ENCODE measurements around the gene RXRB. TPM values are rescaled to one million over a fixed set of nuclear protein-coding genes. Genes with fewer than 3 reads are reported as not detected.
A peak's percentile ranks its signal among the peaks of the same experiment; 100 is the strongest.

RXRB gene
- polyA plus RNA-seq, 2 of the 4 experiments (the other 2 are of a cell fraction): 15.6 to 20.3 TPM

DNA sequence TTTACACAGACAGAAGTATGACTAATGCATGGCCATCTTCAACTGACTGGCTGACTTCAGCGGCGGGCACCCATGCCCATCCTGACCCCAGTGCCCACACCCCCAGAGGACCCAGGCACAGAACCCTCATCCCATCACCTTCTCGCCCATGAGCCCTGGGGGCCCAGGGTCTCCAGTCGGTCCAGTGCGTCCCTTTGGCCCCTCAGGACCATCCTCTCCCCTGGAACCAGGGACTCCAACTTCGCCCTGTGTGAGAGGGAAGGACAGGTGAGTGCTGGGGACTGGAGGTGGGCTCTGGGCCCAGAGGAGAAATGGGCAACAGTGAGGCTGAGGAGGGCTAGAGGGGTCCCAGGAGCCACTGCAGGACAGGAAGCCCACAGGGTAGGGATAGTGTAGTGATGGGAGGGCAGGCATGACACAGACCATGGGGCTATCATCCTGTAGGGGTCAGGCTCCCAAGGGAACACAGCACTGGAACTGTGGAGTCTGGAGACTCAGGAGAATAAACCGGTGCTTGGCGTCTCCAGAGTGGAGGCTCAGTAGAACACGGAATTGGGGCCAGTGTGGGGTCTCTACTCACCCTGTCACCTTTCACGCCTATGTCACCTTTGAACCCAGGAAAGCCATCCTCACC, 24.9 kb downstream of the RXRB start:
- Histone ChIP-seq H3K4me1 (no peaks in the 10 kb centered on the region), H3K4me2 (no peak overlapping the region), H3K9me3 (no peaks in the 10 kb centered on the region), H3K4me3 (no peak overlapping the region), H3K27ac (no peak overlapping the region)
- DNase-seq (ENCODE audit: low read depth in 1 of 2, low spot score in 1 of 2) (no peak), FAIRE-seq (no peak), ATAC-seq (peak in 1 of 2 experiments; percentile 67; a peak in 3 of 6 replicates)
- TF ChIP-seq BHLHE40 (IDR thresholded peaks at IDR 0.05; ENCODE audit: low read depth, low read length): no peak
- no peak for TF ChIP-seq E2F6 (IDR thresholded peaks at IDR 0.05; ENCODE audit: borderline replicate concordance, low read depth)
- ChIA-PET POLR2A (no interaction called here), CTCF (interaction anchor here (0.7 to 3.9 kb wide), 3 partner anchors 14 to 337 kb away, joined by 3 to 27 read pairs (median 6); partner anchors contain the start of gene TAP2)
- 43% methylated on average over 7 of the region's 10 CpGs for WGBS (ENCODE audit: missing lambda C conversion rate)

GRCh38 chr6:33174784-33175183, 25.7 kb downstream of the RXRB start:
- H3K4me1 ChIP-seq: no peaks in the 10 kb centered on the region
- H3K27ac ChIP-seq: no peak overlapping the region
- H3K4me2 ChIP-seq: no peak overlapping the region
- H3K9me3 ChIP-seq: no peaks in the 10 kb centered on the region
- FAIRE-seq: no peak
- DNase-seq (ENCODE audit: low read depth in 1 of 2, low spot score in 1 of 2): no peak
- TF ChIP-seq FOXS1 (CRISPR knock-in tag; IDR thresholded peaks at IDR 0.05) (no peak), BCL3 (IDR thresholded peaks at IDR 0.05) (no peak), TFCP2L1 (CRISPR knock-in tag; IDR thresholded peaks at IDR 0.05) (no peak), NR3C1 (IDR thresholded peaks at IDR 0.05) (no peak), HOXB13 (CRISPR knock-in tag; IDR thresholded peaks at IDR 0.05; ENCODE audit: low read depth) (no peak), RFX5 (IDR thresholded peaks at IDR 0.05) (no peak), NFE2L2 (conservative IDR thresholded peaks at IDR 0.05; ENCODE audit: low read length) (no peak), EHF (CRISPR knock-in tag; IDR thresholded peaks at IDR 0.05) (no peak), CEBPB (IDR thresholded peaks at IDR 0.05) (no peak), CHD2 (IDR thresholded peaks at IDR 0.05; ENCODE audit: low read length, partially characterized antibody) (no peak), FOSB (CRISPR knock-in tag; IDR thresholded peaks at IDR 0.05) (no peak), MYC (IDR thresholded peaks at IDR 0.05; ENCODE audit: borderline replicate concordance, low read length) (no peak), ESRRA (IDR thresholded peaks at IDR 0.05; ENCODE audit: borderline replicate concordance, low read length) (no peak), GATA3 (IDR thresholded peaks at IDR 0.05; ENCODE audit: borderline replicate concordance) (no peak), POLR2AphosphoS2 (conservative IDR thresholded peaks at IDR 0.05; ENCODE audit: low read length) (no peak), MAX (IDR thresholded peaks at IDR 0.05) (no peak), CBX2 (IDR thresholded peaks at IDR 0.05; ENCODE audit: borderline replicate concordance, low read depth) (no peak)
- TF ChIP-seq, protein P1, sequence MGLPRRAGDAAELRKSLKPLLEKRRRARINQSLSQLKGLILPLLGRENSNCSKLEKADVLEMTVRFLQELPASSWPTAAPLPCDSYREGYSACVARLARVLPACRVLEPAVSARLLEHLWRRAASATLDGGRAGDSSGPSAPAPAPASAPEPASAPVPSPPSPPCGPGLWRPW (IDR thresholded peaks at IDR 0.05): no peak
- CTCF ChIA-PET: interaction anchor here (0.7 to 3.9 kb wide), 5 partner anchors 13 to 336 kb away, joined by 3 to 27 read pairs (median 4); partner anchors contain the start of gene TAP2
- ATAC-seq: no peak
- H3K4me3 ChIP-seq: no peak overlapping the region
- POLR2A ChIA-PET: interaction anchor here (0.6 kb wide), 1 partner anchor 75 kb away, joined by 3 read pairs; no protein-coding TSS in a partner anchor
- no CpG with 5 or more reads among the region's 4 CpGs for WGBS (ENCODE audit: missing lambda C conversion rate)

GRCh38 chr6:33173535-33174180, 26.8 kb downstream of the RXRB start:
- FAIRE-seq (no peak), DNase-seq (ENCODE audit: low read depth in 1 of 2, low spot score in 1 of 2) (no peak), ATAC-seq (no peak)
- ChIA-PET CTCF (interaction anchor here (0.5 to 3.9 kb wide), 14 partner anchors 12 to 288 kb away, joined by 3 to 27 read pairs (median 8); partner anchors contain the start of gene HLA-DMA), POLR2A (no interaction called here)
- no peaks in the 10 kb centered on the region for H3K9me3 ChIP-seq
- no peak overlapping the region for H3K27ac ChIP-seq
- no peak overlapping the region for H3K4me2 ChIP-seq
- WGBS (ENCODE audit: missing lambda C conversion rate): 33% methylated on average over 10 of the region's 11 CpGs
- no peak overlapping the region for H3K4me3 ChIP-seq
- H3K4me1 ChIP-seq: no peaks in the 10 kb centered on the region
- TF ChIP-seq NPAS2 (CRISPR knock-in tag; IDR thresholded peaks at IDR 0.05; ENCODE audit: borderline replicate concordance) (no peak), CHD4 (IDR thresholded peaks at IDR 0.05; ENCODE audit: borderline replicate concordance) (no peak), HEYL (CRISPR knock-in tag; IDR thresholded peaks at IDR 0.05) (no peak), CBX2 (IDR thresholded peaks at IDR 0.05; ENCODE audit: borderline replicate concordance, low read depth) (no peak), TP53 (CRISPR knock-in tag; IDR thresholded peaks at IDR 0.05) (no peak), E2F6 (IDR thresholded peaks at IDR 0.05; ENCODE audit: borderline replicate concordance, low read depth) (no peak), ZC3H11A (IDR thresholded peaks at IDR 0.05) (no peak), SREBF2 (IDR thresholded peaks at IDR 0.05) (no peak)
- TF ChIP-seq, protein P2, sequence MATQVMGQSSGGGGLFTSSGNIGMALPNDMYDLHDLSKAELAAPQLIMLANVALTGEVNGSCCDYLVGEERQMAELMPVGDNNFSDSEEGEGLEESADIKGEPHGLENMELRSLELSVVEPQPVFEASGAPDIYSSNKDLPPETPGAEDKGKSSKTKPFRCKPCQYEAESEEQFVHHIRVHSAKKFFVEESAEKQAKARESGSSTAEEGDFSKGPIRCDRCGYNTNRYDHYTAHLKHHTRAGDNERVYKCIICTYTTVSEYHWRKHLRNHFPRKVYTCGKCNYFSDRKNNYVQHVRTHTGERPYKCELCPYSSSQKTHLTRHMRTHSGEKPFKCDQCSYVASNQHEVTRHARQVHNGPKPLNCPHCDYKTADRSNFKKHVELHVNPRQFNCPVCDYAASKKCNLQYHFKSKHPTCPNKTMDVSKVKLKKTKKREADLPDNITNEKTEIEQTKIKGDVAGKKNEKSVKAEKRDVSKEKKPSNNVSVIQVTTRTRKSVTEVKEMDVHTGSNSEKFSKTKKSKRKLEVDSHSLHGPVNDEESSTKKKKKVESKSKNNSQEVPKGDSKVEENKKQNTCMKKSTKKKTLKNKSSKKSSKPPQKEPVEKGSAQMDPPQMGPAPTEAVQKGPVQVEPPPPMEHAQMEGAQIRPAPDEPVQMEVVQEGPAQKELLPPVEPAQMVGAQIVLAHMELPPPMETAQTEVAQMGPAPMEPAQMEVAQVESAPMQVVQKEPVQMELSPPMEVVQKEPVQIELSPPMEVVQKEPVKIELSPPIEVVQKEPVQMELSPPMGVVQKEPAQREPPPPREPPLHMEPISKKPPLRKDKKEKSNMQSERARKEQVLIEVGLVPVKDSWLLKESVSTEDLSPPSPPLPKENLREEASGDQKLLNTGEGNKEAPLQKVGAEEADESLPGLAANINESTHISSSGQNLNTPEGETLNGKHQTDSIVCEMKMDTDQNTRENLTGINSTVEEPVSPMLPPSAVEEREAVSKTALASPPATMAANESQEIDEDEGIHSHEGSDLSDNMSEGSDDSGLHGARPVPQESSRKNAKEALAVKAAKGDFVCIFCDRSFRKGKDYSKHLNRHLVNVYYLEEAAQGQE (IDR thresholded peaks at IDR 0.05): no peak
- TF ChIP-seq, protein P1 (IDR thresholded peaks at IDR 0.05): no peak

Measured in A549 (cell line).